ENCODE measurements around the gene LAMTOR2.

The LAMTOR2 gene

DNA sequence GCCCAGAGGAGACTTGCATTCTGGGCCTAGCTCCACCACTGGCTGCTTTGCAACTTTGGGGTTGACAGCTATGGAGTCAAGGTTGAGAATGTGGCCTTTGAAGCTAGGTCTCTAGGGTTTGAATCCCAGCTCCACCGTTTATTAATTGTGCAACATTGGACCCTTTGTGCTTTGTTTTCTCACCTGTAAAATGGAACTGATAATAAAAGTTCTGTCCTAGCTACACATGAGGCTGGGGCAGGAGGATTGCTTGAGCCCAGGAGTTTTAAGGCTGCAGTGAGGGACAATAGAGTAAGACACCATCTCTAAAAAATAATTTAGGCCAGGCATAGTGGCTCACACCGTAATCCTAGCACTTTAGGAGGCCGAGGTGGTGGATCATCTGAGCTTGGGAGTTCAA is 44.7 kb downstream of the LAMTOR2 start:
- DNase-seq (ENCODE audit: low read depth): no peak

DNA sequence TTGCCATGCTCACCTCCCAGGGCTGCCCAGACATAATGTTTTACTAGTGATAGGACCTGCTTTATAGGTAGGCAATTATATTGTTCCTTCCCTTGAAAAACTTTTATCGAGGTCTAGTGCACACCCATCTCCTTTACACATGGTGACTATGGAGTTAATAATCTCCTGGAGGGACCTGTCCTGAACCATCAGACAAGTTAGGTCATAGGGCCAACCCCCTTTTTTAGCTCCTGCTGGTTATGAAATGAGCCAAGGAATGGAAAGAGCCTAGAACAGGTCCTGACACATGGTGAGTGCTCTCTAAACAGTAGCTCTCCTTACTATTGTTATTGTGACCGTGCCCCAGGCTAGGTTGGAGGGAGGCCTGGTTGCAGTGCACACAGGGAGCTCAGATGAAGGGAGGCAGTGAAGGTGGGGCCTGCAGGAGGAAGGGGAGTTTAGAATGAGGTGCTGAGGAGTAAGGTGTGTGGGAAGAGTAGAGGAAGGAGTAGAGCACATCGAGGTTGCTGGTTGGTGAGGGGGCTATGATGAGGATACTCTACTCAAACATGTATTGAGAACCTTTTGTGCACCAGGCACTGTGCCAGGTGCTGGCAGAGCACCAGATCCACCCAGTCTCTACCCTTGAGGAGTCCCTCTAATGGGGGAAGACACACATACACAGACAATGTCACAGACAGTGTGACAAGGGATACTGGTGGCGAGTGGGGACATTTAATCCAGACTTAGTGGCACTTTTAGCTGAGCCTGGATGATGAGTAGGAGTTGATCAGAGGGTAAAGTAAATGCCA is 45.8 kb downstream of the LAMTOR2 start:
- no peak for DNase-seq (ENCODE audit: low read depth)

- DNase-seq (ENCODE audit: low read depth): no peak
Measured at GRCh38 chr1:156101880-156102279, 47.3 kb downstream of the LAMTOR2 start.

DNA sequence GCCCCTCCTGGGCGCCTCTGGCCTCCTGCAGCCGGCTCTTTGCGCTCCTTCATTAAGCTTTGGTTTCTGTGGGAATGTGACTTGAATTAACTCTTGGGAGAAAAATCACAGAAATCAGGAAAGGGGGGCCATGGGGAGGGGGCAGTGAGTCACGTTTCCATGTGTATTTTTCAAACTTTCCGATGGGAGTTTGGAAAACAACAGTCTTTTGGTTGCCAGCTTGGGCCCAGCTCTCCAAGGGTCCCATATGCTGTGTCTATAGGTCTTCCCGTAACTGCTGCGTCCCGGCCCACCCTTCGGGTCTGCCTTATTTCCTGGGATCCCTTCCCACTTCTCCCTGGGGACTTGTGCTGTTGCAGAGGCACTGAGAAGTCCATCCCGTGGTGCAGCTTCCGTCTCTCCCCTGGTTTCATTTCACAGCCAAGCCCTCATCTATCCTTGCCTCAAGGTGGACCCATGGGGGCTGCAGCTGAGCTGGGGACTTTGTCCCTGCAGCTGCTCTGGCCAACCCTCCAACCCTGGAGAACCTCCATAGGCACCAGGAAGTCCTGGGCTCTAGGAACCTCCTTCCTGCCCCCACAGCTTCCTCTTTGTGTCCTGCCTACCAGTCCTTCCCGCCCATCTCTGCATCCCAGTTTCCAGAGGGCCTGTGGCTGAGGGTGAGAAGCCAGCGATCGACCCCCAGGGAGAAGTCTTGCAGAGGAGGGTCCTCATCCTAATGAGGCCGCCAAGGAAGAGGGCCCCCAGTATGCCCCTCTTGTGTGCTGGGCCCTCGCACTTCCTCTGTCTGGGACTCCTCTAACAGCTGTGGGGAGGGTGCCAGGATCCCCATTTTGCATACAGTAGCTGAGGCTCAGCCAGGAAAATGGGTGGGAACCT is 48.3 kb downstream of the LAMTOR2 start:
- no peak for DNase-seq (ENCODE audit: low read depth)

DNA sequence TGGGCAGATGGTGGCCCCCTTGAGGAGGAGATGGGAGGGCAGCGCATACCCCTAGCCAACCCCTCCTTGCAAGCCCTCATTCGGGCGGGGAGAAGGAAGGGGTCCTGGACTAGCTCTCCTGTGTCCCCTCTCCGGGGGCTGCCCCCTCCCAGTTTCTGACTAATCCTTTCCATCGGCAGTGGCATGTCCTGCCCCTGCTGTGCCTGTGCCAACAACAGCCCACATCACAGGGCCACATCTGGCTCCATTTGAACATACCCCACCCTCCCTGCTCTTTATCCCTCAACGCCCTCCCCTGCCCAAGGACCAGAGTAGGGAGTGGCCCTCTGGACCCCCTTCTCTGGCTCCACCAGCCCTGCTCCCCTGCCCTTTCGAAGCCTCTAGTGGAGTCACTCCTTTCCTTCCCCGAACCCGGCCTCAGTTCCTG is 49.0 kb downstream of the LAMTOR2 start:
- DNase-seq (ENCODE audit: low read depth): no peak

- DNase-seq (ENCODE audit: low read depth): no peak
Measured at GRCh38 chr1:156104065-156104810, 49.7 kb downstream of the LAMTOR2 start.

- no peak for DNase-seq (ENCODE audit: low read depth)
Measured at GRCh38 chr1:156104861-156105832, 50.6 kb downstream of the LAMTOR2 start.

- DNase-seq (ENCODE audit: low read depth): no peak
Measured at GRCh38 chr1:156106624-156107488, 52.3 kb downstream of the LAMTOR2 start.

DNA sequence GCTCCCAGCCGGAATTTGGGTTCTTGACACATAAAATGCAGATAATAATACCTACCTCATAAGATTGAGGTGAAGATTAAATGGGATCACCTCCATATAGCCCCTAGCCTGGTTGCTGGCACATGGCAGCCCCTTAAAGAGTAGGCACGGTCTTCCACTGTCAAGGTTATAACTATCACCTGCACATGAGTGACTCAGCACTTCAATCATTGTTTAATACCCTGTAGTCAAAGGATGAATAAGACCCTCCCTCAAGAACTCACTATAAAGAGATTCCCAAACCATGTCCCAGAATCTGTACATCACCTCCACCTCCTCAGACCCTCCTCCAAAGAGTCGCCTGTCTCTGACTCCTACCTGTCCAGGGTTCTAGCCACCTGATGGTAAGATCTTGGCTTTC is 53.5 kb downstream of the LAMTOR2 start:
- DNase-seq (ENCODE audit: low read depth): no peak

All from stimulated activated CD8-positive, alpha-beta memory T cell treated with anti-CD3 and anti-CD28 coated beads, Interleukin-4, amount 100 ng/mL, for 24 hours (primary cell).